ENCODE data around the gene TBC1D19.
"Not testable (repeated sequence)": the region's sequence is repeated elsewhere in the genome, so short reads cannot be mapped to it uniquely, and the experiment has no call there.

The TBC1D19 gene

DNA sequence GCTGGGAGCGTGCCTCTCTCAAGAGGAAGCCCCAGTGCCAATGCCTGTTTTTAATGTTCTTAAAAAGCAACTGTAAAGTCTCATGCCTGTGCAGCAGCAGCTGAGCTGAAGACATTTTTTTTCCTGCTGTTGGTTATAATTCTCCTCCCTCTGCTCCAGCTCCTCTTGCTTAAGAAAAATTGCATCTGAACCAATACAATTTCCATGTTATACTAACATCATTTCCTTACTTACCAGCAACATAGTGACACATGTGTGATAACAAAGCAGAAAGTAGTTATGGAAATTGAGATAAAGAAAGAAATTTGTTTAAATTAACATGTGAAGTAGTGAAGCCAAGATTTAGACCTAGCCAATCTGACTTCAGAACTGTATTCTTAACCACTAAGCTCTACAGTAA lies 101.4 kb downstream of the TBC1D19 start:
- DNase-seq (ENCODE audit: low read depth) = no peak

DNA sequence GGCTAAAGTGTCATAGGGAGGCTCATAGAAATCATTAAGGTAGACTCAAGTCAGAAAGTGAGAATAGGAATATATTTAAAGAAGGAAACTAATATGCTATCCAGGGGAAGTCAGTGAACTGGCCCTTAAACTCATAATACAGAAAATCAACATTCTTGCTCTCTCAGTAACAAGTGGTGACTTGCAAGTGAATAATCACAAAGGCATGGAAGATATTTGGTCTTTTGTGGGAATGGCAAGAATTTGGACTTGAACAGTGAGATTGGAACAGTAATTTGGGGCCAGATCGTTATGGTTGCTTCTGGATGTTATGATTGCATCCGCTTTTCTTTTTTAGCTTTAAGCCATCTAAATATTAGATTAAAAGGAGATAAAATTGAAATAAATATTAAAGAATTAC lies 103.8 kb downstream of the TBC1D19 start:
- no peak for DNase-seq (ENCODE audit: low read depth)

DNA sequence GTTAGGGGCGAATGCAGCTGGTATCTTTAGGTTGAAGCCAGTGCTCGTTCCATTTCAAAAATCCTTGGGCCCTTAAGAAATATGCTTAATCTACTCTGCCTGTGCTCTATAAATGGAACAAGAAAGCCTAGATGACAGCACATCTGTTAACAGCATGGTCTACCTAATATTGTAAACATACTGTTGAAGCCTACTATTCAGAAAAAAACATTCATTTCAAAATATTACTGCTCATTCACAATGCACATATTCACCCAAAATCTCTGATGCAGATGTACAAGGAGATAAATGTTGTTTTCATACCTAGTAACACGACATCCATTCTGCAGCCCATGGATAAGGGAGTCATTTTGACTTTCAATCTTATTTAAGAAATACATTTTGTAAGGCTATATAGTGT lies 106.6 kb downstream of the TBC1D19 start:
- no peak for DNase-seq (ENCODE audit: low read depth)

DNA sequence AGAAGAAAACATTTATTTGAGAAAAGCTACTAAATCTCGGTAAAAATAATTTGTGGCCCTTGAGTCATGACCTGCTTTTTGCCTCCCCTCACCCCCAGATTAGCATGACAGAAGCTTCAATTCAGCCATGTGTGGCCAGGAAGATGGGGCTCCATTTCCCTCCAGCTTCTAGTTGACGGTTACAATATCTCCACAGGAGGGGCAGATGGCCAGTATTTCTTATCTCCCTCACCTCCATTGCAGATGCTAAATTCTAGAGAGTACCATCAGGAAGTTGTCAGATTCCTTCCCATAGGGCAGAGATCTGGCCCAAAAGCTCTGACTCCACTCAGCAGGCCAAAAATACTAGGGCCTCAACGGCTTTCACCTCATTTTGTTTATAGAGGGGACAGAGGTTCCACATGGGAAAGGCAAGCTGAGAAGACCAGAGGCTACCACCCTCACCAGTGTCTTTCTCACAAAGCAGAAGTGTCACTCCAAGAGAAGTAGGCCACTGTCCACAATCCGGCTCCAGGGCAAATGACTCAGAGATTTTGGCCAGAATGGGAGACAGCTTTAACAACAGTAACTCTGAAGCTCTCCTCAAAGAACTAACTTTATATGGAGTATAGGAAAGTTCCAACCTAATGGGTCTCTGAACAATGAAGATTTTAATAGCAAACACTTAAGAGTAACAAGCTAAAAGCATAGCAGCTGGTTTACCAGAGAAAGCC lies 108.3 kb downstream of the TBC1D19 start:
- DNase-seq (ENCODE audit: low read depth) = no peak

DNA sequence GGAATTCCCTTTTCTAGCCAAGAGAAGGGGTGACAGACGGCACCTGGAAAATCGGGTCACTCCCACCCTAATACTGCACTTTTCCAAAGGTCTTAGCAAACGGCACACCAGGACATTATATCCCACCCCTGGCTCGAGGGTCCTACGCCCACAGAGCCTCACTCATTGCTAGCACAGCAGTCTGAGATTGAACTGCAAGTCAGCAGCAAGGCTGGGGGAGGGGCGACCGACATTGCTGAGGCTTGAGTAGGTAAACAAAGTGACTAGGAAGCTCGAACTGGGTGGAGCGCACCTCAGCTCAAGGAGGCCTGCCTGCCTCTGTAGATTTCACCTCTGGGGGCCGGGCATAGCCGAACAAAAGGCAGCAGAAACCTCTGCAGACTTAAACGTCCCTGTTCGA lies 110.2 kb downstream of the TBC1D19 start:
- not testable (repeated sequence) for DNase-seq (ENCODE audit: low read depth)

DNA sequence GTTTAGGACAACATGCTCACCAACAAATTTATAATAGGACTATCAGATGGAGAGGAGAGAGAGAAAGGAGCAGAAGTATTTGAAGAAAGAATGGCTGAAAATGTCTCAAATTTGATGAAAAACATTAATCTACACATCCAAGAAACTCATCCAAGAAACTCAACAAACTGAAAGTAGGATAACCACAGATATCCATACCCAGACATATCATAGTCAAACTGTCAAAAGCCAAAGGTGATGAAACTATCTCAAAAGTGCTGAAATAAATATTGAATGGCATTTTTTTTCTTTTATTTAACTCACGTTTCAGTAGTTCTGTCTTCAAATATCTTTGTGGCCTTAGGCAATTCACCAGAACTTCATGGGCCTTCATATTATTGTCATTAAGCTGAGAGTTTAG lies 116.2 kb downstream of the TBC1D19 start:
- DNase-seq (ENCODE audit: low read depth) = no peak

DNA sequence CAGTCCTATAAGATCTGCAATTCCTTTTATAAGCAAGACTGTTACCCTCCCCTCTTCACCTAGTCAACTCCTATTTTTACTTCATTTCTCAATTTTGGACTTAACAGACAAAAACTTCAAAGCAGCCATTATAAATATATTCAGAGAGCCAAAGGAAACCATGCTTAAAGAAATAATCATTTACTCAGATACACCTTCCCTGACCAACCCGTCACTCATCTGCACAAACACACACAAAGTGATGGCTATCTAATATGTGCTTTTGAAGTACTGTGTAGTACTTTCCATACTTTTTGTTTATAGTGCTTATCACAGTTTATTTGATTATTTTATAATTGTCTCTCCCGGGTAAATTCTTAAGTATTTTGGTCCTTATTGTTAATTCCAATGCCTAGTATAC lies 117.2 kb downstream of the TBC1D19 start:
- DNase-seq (ENCODE audit: low read depth) = no peak

DNA sequence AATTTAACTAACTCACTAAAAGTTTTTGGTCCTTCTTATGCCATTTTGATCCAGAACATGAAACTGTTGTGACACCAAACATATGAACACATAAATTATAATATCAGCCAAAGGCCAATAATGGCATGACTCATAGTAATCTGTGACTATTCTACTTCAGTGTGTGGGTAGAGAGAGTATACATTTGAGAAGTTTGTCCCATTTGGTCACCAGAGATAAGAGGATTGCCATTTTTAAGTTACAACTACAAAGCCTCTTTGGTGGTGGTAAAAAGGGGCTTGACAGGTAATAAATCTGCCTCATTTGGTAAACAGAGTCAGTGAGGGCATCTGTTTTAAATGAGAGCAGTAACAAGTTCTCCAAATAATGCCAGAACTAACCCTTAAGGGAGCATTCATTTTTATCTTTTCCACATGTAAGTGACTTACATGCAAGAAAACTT lies 117.9 kb downstream of the TBC1D19 start:
- DNase-seq (ENCODE audit: low read depth) = no peak

DNA sequence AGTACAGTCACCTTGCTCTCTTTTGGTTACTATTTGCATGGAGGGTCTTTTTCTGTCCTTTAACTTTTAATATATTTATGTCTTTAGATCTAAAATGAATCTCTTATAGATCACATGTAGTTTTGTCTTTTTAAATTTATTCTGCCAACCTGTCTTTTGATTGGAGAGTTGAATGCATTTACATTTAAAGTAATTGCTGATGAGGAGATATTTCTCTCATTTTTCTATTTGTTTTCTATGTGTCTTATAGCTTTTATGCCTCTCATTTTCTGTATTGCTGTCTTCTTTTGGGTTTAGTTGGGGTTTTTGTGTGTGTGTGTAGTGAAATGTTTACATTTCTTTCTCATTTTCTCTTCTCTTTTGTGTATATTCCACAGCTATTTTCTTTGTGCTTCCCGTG lies 123.5 kb downstream of the TBC1D19 start:
- DNase-seq (ENCODE audit: low read depth) = no peak

DNA sequence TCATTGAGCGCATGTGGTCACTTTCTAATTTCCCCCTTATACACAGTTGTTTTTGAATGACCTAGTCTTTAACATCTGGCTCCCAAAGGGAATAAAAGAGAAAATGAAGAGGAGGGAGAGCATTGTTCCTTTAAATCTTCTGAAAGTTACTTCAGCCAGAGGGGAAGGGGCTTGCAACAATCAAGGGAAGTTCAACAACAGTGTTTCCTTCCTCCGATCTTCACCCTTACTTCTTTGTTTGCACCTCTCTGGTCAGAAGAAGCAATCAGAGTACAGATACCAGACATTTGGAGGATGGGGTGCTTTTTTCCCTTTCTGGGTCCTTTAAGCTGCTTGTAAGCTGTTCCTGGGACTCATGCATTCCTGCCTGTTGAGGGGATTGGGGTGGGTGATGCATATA lies 125.4 kb downstream of the TBC1D19 start:
- no peak for DNase-seq (ENCODE audit: low read depth)

DNA sequence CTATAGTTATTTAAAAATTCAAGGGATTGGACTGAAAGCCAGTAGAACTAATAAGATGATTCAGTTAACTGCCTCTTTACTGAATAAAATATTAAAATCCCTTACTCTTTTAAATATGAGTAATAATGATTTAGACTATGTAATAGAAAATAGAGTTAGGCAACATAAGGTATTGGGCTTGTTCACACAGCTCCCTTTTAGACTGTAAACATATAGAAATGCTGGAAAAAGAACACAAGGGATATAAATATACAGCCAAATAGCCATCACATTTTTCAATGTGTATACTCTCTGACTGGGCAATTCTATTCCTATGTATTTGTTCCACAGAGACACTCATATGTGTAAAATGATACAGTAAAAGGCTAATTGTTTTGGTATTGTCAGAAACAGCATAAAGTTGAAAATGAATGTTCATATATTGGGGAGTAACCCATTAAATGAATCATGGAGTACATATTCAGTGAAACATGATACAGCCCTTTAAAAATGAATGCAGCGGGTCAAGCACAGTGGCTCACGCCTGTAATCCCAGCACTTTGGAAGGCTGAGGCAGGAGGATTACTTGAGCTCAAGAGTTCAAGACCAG lies 129.8 kb downstream of the TBC1D19 start:
- no peak for DNase-seq (ENCODE audit: low read depth)

DNA sequence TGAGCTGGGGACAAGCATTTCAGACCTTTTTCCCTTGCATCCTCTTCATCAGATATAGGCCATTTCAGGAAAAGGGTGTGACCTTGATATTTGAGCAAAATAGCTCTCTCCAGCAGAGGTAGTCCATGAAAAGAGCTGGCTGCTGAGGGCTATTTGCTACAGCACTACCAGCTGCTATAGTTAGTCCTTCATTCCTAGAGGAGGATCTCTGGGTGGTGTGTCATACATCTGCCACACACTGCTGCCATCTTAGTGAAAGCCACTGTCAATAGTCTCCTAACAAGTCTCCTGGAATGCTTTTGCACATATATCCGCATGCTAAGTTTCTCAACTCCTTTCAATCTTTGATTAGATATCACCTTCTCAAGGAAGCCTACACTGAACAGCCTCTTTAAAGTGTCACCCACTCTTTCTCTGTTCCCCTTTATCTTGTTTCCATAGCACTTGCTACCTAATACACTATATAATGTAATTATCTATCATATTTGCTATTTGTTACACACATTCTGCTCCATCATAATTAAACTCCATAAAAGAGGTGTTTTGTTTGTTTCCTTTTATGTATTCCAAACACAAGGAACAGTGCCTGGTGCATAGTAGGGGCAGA lies 131.9 kb downstream of the TBC1D19 start:
- no peak for DNase-seq (ENCODE audit: low read depth)

DNA sequence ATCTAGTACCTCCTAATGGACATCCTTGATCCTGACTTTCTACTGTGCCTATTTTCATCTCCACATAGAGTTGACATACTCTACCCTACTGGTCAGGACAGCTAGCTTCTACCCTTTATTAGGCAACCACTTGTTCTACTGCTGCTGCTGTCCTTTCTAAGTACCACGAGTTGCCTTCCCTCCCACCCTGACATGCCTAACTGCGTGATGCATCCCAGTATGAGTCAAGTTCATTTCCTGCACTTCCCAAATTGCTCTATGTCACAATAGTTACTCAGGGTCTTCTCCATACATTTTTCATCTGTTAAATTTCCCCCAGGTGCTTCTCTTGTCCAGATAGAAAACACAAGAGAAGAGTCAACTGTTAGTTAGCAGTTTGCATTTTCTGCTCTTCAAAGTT lies 133.4 kb downstream of the TBC1D19 start:
- DNase-seq (ENCODE audit: low read depth) = no peak

DNA sequence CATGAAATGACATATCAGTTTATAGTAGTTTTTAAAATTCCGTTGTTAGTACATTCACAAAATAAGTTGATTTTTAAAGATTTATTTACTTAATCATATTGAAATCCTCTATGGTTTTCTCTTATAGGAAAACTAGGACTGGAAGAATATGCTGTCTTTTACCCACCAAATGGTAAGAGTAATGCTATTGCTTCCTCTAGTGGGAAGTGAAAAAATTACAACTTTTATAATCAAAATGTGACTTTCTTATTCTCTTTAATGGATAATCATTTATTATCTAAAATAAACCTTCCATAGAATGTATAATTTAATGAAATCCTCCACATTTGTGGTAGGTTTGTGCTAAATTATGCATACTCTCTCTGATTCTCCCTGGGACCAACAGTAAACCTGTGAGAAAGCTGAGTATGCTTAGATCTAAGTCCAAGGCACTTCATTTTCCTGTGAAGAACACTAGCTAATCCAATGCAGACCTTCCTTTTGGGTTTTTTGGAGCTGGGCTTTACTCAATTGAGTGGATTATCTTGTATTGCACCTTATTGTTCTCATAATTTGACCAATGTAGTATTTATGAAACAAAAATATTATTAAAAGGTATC lies 136.2 kb downstream of the TBC1D19 start:
- no peak for DNase-seq (ENCODE audit: low read depth)

DNA sequence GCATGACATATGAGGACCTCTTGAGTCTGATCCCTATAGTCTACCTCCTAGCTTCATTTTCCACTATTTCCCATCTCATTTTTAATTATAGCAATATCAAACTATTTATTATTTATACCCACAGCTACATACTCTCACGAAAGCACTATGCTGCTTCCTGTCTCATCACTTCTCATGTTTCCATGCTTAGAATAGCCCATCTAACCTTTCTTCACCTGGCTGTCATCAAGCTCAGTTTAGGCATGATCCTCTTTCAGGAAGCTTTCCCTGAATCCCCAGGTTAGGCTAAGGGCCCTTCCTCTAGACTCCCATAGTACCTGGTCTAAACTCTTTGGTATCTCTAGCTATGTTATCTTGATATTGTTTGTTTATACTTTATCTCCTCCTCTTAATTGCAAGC lies 137.8 kb downstream of the TBC1D19 start:
- no peak for DNase-seq (ENCODE audit: low read depth)

DNA sequence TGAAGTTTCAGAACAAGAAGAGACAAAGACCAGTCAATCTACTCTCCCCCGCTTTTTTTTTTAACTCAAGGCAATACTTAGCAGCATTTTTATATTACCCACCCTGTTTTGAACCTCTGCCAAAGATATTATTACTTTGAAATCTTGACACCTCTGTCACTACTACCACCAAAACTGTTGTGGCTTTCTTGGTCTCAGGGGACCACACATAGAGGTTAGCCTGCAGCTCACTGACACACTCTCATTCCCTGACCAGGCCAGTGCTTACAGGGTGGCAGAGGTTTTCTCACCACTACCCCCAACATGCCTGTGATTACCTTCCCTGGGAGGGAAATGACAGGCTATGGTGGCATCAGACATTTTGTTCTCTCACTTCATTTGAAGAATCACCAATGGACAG lies 139.3 kb downstream of the TBC1D19 start:
- no peak for DNase-seq (ENCODE audit: low read depth)

DNA sequence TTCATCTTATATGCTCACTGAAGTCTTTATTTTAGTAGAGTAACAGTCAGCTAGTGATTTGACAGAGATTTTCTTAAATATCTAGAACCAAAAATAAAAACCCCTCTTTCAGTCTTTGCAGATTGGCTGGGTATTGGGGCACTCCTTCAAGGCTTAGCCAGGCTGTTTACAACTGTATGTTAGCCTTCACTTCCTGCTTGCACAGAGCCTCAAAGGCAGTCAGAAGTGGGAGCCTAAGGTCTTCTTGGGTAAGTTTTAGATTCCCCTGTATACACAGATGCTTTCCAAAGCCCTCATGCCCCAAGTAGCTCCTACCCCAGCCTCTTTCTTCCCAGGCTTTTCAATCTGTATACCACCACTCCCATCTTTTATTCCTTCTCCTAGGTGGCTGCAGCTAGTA lies 140.7 kb downstream of the TBC1D19 start:
- DNase-seq (ENCODE audit: low read depth) = no peak

DNA sequence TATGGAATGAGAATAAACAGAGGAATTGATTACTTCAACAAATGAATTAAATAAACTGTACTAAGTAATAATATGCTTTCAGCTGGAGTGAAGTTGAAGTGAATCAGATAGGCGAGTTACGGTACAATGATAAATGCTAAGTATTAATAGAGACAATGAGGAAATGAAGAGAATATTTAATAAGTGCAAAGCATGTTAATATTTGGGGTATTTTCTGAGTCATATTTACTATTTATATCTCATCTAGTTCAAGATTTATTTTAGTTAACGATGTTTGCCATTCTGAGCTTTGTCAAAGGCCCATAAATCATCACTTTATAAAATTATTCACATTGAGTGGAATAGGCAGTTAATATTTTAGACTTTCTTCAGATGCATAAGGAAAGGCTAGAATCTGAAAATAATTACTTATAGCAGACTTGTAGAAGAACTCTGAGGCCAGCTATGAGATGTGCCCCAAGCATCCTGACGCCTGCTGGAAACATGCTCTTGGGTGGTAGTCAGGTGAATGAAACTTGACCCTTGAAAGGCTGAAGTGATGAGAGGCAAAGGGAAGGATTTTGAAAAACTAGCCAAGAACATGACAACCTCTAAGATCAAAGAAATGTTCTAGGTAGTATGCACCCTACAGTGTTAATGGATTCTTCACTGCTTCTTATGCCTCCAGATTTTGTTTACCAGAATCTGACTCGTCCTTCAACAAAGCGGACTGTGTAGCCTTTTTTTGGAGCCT lies 142.9 kb downstream of the TBC1D19 start:
- no peak for DNase-seq (ENCODE audit: low read depth)

DNA sequence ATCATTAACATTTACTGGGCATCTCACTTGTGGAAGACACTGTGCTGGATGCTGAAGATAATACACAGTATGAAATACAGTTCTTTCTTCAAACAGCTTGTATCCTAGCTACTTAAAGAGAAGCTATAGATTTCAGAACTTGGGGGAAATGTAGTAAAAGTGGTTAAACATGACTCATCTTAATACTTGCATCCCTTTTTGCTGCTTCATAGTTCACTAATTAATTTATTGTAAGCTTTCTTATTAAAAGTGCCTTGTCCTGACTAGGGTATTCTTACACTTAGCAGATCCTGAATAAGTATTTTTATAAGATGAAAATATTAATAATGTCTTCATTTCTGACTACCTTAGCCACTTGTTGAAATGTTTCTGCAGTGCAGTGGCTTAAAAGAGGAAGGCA lies 144.0 kb downstream of the TBC1D19 start:
- no peak for DNase-seq (ENCODE audit: low read depth)

DNA sequence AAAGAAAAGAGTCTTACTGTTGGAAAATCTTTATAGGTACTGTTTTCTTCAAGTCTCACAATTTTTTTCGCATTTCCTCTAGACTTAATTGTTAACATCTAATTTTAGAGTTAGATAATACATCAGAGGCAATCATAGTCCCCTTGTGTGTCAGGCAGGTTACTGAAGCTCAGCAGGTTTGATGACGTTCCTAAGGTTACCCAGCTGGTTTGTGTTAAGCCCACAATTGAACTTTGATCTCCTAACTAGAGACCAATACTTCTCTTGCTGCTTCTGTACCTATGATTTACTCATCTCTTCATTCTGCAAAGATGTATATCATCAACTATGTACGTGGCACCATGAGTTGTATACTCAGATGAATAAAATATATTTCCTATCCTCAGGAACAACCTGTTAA lies 145.1 kb downstream of the TBC1D19 start:
- DNase-seq (ENCODE audit: low read depth) = no peak

DNA sequence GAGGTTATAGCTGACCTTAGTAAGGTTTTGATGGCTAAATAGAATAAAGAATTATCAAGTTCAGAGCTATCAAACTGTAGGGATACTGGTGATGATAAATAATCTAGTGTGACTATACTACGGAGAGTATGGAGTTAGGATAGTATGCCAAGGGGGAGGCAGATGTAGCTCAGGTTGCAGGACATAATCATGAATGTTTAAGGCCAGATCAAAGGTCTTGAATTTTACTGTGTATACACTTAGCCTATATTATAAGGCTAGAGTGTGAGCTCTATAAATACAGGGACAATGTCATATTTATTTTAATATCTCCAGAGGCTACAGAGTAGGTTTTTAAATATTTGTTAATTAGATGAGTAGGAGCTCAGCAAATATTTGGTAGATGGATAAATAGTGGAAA lies 145.7 kb downstream of the TBC1D19 start:
- DNase-seq (ENCODE audit: low read depth) = no peak

DNA sequence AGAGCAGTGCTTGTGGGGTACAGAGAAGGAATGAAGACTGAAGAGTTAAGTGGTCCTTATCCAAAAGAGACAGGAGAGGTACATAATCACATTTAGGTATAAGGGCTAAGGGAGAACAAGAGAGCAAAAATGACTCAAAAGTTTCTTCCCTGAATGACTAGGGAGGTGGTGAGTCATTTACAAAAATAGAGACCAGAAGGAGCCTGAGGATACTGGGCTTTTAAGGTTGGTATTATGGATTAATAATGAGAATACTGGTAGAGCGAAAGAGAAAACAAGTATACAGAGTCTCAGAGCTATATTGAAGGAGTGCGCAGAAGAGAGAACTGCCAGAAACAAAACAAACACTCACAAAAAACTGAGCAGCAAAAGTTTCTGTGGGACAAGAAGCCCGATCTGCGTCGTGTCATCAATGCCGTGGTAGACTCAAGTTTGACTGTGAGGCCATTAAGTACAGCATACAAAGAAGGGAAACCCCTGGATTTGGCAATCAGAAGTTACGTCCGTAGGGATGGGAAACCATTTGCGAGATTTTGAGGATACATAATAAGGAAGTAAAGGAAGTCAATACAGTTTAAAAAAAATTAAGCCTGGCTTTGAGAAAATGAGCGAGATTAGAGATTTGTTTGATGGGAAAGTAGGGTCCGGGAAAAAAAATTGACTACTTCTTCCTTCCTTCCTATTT lies 147.6 kb downstream of the TBC1D19 start:
- no peak for DNase-seq (ENCODE audit: low read depth)

All from activated T-helper 9 cell treated with anti-CD3 and anti-CD28 coated beads, Interleukin-2, amount 50 U/mL, for 16 hours (primary cell).